SK-N-SH treated with all-trans-retinoic acid at 6 μM for 48 hours (cell line): ENCODE results near the gene MUSK.

Experiments used
- ATAC-seq: fragments of 200-7000 bp; cut with Tn5 transposase; 3 replicates; pipeline ENCODE4 v1.9.1; 2020; ENCODE audit warnings: mild to moderate bottlenecking, moderate library complexity
- ARNTL ChIP-seq: fragments of 450-650 bp; formaldehyde crosslinking; IDR thresholded peaks from 2 replicates; pipeline ENCODE4 v1.5.0; 2020; ENCODE audit warnings: low read depth, mild to moderate bottlenecking, moderate library complexity, borderline replicate concordance
- CREB5 ChIP-seq: fragments of 250-450 bp; sonication (Bioruptor Pico); IDR thresholded peaks from 2 replicates; pipeline ENCODE4 v1.5.1; 2020; ENCODE audit warnings: low read depth, mild to moderate bottlenecking, moderate library complexity
- CSDC2 ChIP-seq: fragments of 250-450 bp; sonication (Bioruptor Pico); IDR thresholded peaks from 2 replicates; pipeline ENCODE4 v1.5.0; 2020; ENCODE audit warnings: mild to moderate bottlenecking, moderate library complexity
- ESRRG ChIP-seq: fragments of 250-450 bp; sonication (Bioruptor Pico); IDR thresholded peaks from 2 replicates; pipeline ENCODE4 v1.6.1; 2021; ENCODE audit warnings: mild to moderate bottlenecking
- GLIS3 ChIP-seq: fragments of 250-450 bp; sonication (Bioruptor Pico); IDR thresholded peaks from 2 replicates; pipeline ENCODE4 v1.5.0; 2020; ENCODE audit warnings: mild to moderate bottlenecking, moderate library complexity
- PATZ1 ChIP-seq: fragments of 250-450 bp; sonication (Bioruptor Pico); IDR thresholded peaks from 2 replicates; pipeline ENCODE4 v1.8.0; 2020; ENCODE audit warnings: mild to moderate bottlenecking, moderate library complexity, borderline replicate concordance
- POU6F1 ChIP-seq: fragments of 250-450 bp; sonication (Bioruptor Pico); IDR thresholded peaks from 2 replicates; pipeline ENCODE4 v1.8.0; 2021; ENCODE audit warnings: low read depth, mild to moderate bottlenecking, moderate library complexity, borderline replicate concordance
- PPARA ChIP-seq: fragments of 250-450 bp; sonication (Bioruptor Pico); IDR thresholded peaks from 2 replicates; pipeline ENCODE4 v1.5.0; 2020; ENCODE audit warnings: mild to moderate bottlenecking, borderline replicate concordance
- SNAI2 ChIP-seq: fragments of 250-450 bp; sonication (Bioruptor Pico); IDR thresholded peaks from 2 replicates; pipeline ENCODE4 v1.5.0; 2020; ENCODE audit warnings: mild to moderate bottlenecking, moderate library complexity
- TOX ChIP-seq: fragments of 250-450 bp; sonication (Bioruptor Pico); IDR thresholded peaks from 2 replicates; pipeline ENCODE4 v1.8.0; 2021; ENCODE audit warnings: mild to moderate bottlenecking, moderate library complexity, borderline replicate concordance
- ZC3H10 ChIP-seq: fragments of 250-450 bp; sonication (Bioruptor Pico); IDR thresholded peaks from 2 replicates; pipeline ENCODE4 v1.5.1; 2021; ENCODE audit warnings: mild to moderate bottlenecking, moderate library complexity
- ZFP3 ChIP-seq: fragments of 250-450 bp; sonication (Bioruptor Pico); IDR thresholded peaks from 2 replicates; pipeline ENCODE4 v1.5.0; 2020; ENCODE audit warnings: mild to moderate bottlenecking, moderate library complexity
- ZFP30 ChIP-seq: fragments of 450-650 bp; formaldehyde crosslinking; IDR thresholded peaks from 2 replicates; pipeline ENCODE4 v1.5.0; 2022; ENCODE audit warnings: mild to moderate bottlenecking, moderate library complexity
- ZNF565 ChIP-seq: fragments of 450-650 bp; formaldehyde crosslinking; conservative IDR thresholded peaks from 2 replicates; pipeline ENCODE4 v1.5.0; 2020; ENCODE audit warnings: low read depth, mild to moderate bottlenecking, moderate library complexity
- ZNF70 ChIP-seq: fragments of 450-650 bp; formaldehyde crosslinking; IDR thresholded peaks from 2 replicates; pipeline ENCODE4 v1.5.0; 2020; ENCODE audit warnings: mild to moderate bottlenecking, moderate library complexity
- ZNF8 ChIP-seq: fragments of 450-650 bp; formaldehyde crosslinking; IDR thresholded peaks from 2 replicates; pipeline ENCODE4 v1.5.0; 2020; ENCODE audit warnings: mild to moderate bottlenecking, moderate library complexity
- TF ChIP-seq, protein P1 (sequence below): fragments of 250-450 bp; sonication (Bioruptor Pico); IDR thresholded peaks from 2 replicates; pipeline ENCODE4 v1.5.0; 2020; ENCODE audit warnings: mild to moderate bottlenecking, moderate library complexity

Gene MUSK

DNA sequence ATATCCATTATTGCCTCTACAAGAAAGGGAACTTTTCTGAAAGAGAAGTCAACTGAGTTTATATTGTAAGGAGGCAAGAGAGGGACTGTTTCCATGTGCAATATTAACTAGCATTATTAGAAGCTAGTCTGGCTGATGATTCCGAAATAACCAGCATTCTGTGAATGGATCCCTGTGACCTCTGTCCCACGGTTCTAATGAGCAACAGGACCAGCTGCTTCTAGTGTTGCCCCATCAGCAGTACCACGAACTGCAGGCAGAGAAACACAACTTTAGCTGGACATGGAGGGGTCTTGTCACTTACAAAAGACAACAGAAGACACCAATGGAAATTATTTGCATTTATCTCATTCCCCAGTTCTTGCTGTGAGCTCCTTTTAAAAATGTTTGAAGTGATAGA lies 95.4 kb downstream of the MUSK start:
- TF ChIP-seq CSDC2 (CRISPR knock-in tag) (no peak), PPARA (CRISPR knock-in tag) (no peak), ZFP3 (CRISPR knock-in tag) (no peak), ARNTL (CRISPR knock-in tag) (no peak), CREB5 (CRISPR knock-in tag) (no peak), PATZ1 (CRISPR knock-in tag) (no peak), ZNF8 (CRISPR knock-in tag) (no peak)

DNA sequence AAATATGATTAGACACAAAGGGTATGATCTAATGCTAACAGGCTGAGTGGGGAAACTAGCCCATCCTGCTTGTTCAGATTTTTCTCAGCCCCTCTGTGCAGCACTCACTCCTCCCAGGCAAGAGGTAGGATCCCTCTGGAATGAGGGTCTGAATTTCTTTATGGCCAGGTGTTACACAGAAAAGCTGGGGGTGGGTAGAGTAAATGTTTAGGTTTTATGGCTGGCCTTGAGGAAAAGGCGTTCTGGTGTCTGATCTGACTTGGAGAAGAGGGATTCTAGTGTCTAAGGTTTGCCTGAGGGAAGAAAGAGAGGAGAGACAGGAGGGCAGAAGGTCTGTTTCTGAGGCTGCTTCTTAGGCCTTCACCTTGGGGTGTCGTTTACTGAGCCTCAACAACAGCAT lies 97.3 kb downstream of the MUSK start:
- TF ChIP-seq, protein P1, sequence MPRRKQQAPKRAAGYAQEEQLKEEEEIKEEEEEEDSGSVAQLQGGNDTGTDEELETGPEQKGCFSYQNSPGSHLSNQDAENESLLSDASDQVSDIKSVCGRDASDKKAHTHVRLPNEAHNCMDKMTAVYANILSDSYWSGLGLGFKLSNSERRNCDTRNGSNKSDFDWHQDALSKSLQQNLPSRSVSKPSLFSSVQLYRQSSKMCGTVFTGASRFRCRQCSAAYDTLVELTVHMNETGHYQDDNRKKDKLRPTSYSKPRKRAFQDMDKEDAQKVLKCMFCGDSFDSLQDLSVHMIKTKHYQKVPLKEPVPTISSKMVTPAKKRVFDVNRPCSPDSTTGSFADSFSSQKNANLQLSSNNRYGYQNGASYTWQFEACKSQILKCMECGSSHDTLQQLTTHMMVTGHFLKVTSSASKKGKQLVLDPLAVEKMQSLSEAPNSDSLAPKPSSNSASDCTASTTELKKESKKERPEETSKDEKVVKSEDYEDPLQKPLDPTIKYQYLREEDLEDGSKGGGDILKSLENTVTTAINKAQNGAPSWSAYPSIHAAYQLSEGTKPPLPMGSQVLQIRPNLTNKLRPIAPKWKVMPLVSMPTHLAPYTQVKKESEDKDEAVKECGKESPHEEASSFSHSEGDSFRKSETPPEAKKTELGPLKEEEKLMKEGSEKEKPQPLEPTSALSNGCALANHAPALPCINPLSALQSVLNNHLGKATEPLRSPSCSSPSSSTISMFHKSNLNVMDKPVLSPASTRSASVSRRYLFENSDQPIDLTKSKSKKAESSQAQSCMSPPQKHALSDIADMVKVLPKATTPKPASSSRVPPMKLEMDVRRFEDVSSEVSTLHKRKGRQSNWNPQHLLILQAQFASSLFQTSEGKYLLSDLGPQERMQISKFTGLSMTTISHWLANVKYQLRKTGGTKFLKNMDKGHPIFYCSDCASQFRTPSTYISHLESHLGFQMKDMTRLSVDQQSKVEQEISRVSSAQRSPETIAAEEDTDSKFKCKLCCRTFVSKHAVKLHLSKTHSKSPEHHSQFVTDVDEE (CRISPR knock-in tag) = no peak
- TF ChIP-seq ZNF565 = no peak
- TF ChIP-seq ZFP30 (CRISPR knock-in tag) = no peak
- no peak for TF ChIP-seq ARNTL (CRISPR knock-in tag)
- no peak for TF ChIP-seq ZNF70 (CRISPR knock-in tag)
- TF ChIP-seq, all 23 proteins: peak for 0
- no peak for ATAC-seq

More for the DNA sequence above, 95.4 kb downstream of the MUSK start:
- no peak for ATAC-seq

- no peak for TF ChIP-seq ZNF70 (CRISPR knock-in tag)
- no peak for TF ChIP-seq SNAI2
- no peak for TF ChIP-seq TOX (CRISPR knock-in tag)
- TF ChIP-seq ARNTL (CRISPR knock-in tag) = no peak
- TF ChIP-seq POU6F1 (CRISPR knock-in tag) = no peak
- no peak for TF ChIP-seq GLIS3 (CRISPR knock-in tag)
- TF ChIP-seq, protein P1 (CRISPR knock-in tag) = no peak
- TF ChIP-seq ESRRG (CRISPR knock-in tag) = no peak
- no peak for TF ChIP-seq CREB5 (CRISPR knock-in tag)
- TF ChIP-seq ZFP3 (CRISPR knock-in tag) = no peak
- no peak for TF ChIP-seq ZC3H10 (CRISPR knock-in tag)
- no peak for TF ChIP-seq ZNF8 (CRISPR knock-in tag)
- TF ChIP-seq PATZ1 (CRISPR knock-in tag) = no peak
- no peak for ATAC-seq
Measured at GRCh38 chr9:110767559-110768063, 99.0 kb downstream of the MUSK start.
